ENCODE measurements around the gene FERMT2. TPM values are rescaled to one million over a fixed set of nuclear protein-coding genes. Genes with fewer than 3 reads are reported as not detected.

Gene FERMT2
- total RNA-seq, 1 experiment from 2014 or later, result 38.6 TPM

GRCh38 chr14:52949711-52950409, 990 bp downstream of the FERMT2 start:
- BruUV-seq (replicated peaks), result TSS peak; percentile 54
- CTCF ChIA-PET, result interaction anchor here (0.6 kb wide), 1 partner anchor 46 kb away, joined by 4 read pairs; no protein-coding TSS in a partner anchor

DNA sequence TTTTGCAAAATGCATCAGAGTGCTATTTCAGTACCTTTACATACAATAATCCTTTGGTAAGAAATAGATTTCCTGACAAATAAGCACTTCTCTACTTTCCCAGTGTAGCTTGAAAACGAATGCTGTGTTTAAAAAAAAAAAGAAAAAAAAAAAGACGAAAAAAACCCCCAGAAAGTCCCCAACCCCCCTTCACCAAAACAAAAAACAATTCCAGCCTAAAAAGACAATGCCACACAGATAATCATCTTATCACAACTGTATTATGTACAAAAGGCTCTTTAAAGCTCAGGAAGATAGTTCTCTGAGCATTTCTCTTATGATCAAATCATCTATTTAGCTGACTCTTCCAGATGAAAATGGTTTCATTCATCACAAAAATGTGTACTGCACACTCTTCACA, 1.6 kb downstream of the FERMT2 start:
- peaks cover 15% of the 10 kb centered on the region for H4K20me1 ChIP-seq (ENCODE audit: low read length)
- CTCF ChIA-PET, result interaction anchor here (0.6 to 0.8 kb wide), 5 partner anchors 31 to 1399 kb away, joined by 3 to 10 read pairs (median 4); no protein-coding TSS in a partner anchor
- intact Hi-C loops (cut with micrococcal nuclease), result no loop called here

More at GRCh38 chr14:52949711-52950409, 990 bp downstream of the FERMT2 start:
- Histone ChIP-seq H3K79me2 (ENCODE audit: low read length) (peaks cover 58% of the 10 kb centered on the region), H3K27ac (ENCODE audit: low read length) (peak overlapping the region; percentile 25), H3K9me3 (ENCODE audit: low read length) (no peaks in the 10 kb centered on the region), H3K36me3 (ENCODE audit: low read depth, low read length) (no peaks in the 10 kb centered on the region), H3K27me3 (ENCODE audit: low read length) (no peaks in the 10 kb centered on the region), H3K4me3 (ENCODE audit: low read length) (peak overlapping the region; percentile 82), H3K4me2 (ENCODE audit: low read length) (peak overlapping the region; percentile 88), H4K20me1 (ENCODE audit: low read length) (peaks cover 15% of the 10 kb centered on the region), H3F3A (ENCODE audit: low read length, unreplicated experiment) (no peaks in the 10 kb centered on the region), H2AFZ (ENCODE audit: low read length) (peak overlapping the region; percentile 81), H3K9ac (ENCODE audit: low read length) (peak overlapping the region; percentile 75), H3K4me1 (ENCODE audit: insufficient read depth, low read length) (peaks cover 25% of the 10 kb centered on the region), H3K9me2 (replicated peaks; ENCODE audit: low read length) (no peaks in the 10 kb centered on the region)
- ATAC-seq (peak; percentile 36), DNase-seq (peak; percentile 68)
- POLR2A ChIA-PET (ENCODE audit: unreplicated experiment), result no interaction called here
- TF ChIP-seq EZH2 (IDR thresholded peaks at IDR 0.05; ENCODE audit: low read length, unreplicated experiment), result no peak
- TF ChIP-seq, protein P1, sequence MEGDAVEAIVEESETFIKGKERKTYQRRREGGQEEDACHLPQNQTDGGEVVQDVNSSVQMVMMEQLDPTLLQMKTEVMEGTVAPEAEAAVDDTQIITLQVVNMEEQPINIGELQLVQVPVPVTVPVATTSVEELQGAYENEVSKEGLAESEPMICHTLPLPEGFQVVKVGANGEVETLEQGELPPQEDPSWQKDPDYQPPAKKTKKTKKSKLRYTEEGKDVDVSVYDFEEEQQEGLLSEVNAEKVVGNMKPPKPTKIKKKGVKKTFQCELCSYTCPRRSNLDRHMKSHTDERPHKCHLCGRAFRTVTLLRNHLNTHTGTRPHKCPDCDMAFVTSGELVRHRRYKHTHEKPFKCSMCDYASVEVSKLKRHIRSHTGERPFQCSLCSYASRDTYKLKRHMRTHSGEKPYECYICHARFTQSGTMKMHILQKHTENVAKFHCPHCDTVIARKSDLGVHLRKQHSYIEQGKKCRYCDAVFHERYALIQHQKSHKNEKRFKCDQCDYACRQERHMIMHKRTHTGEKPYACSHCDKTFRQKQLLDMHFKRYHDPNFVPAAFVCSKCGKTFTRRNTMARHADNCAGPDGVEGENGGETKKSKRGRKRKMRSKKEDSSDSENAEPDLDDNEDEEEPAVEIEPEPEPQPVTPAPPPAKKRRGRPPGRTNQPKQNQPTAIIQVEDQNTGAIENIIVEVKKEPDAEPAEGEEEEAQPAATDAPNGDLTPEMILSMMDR (conservative IDR thresholded peaks at IDR 0.05; ENCODE audit: low read depth, low read length), result no peak
- no peak for TF ChIP-seq EZH2phosphoT487 (IDR thresholded peaks at IDR 0.05; ENCODE audit: borderline replicate concordance, low read length)
- intact Hi-C loops (cut with micrococcal nuclease), result loop anchor here (5.0 to 10.0 kb wide), 2 partner anchors 68 to 395 kb away; partner anchors contain the start of genes GPR137C and TXNDC16

More for the DNA sequence above, 1.6 kb downstream of the FERMT2 start:
- H3K27ac ChIP-seq (ENCODE audit: low read length), result no peak overlapping the region
- no peaks in the 10 kb centered on the region for H3F3A ChIP-seq (ENCODE audit: low read length, unreplicated experiment)
- POLR2A ChIA-PET (ENCODE audit: unreplicated experiment), result interaction anchor here (0.5 to 1.1 kb wide), 4 partner anchors 28 to 71 kb away, joined by 4 to 41 read pairs (median 6); no protein-coding TSS in a partner anchor
- peak overlapping the region; percentile 82 for H3K4me3 ChIP-seq (ENCODE audit: low read length)
- peak overlapping the region; percentile 81 for H2AFZ ChIP-seq (ENCODE audit: low read length)
- no TSS peak for BruUV-seq (replicated peaks)
- no peak for ATAC-seq
- H3K4me2 ChIP-seq (ENCODE audit: low read length), result peak overlapping the region; percentile 88
- no peaks in the 10 kb centered on the region for H3K36me3 ChIP-seq (ENCODE audit: low read depth, low read length)
- no peaks in the 10 kb centered on the region for H3K9me2 ChIP-seq (replicated peaks; ENCODE audit: low read length)
- no peaks in the 10 kb centered on the region for H3K27me3 ChIP-seq (ENCODE audit: low read length)
- no peaks in the 10 kb centered on the region for H3K9me3 ChIP-seq (ENCODE audit: low read length)
- peaks cover 25% of the 10 kb centered on the region for H3K4me1 ChIP-seq (ENCODE audit: insufficient read depth, low read length)
- H3K79me2 ChIP-seq (ENCODE audit: low read length), result peaks cover 64% of the 10 kb centered on the region
- DNase-seq, result no peak
- TF ChIP-seq EZH2phosphoT487 (IDR thresholded peaks at IDR 0.05; ENCODE audit: borderline replicate concordance, low read length) (no peak), EZH2 (IDR thresholded peaks at IDR 0.05; ENCODE audit: low read length, unreplicated experiment) (no peak)
- TF ChIP-seq, protein P1 (conservative IDR thresholded peaks at IDR 0.05; ENCODE audit: low read depth, low read length), result no peak
- peak overlapping the region; percentile 75 for H3K9ac ChIP-seq (ENCODE audit: low read length)
